Measurements from ENCODE around the gene TSPAN4. TPM values are rescaled to one million over a fixed set of nuclear protein-coding genes. Genes with fewer than 3 reads are reported as not detected.

Gene TSPAN4
- total and polyA plus RNA-seq, 2 of the 13 experiments (the other 11 are each of a cell fraction or from before 2014, with no cell fraction given): 31.7 to 68.3 TPM

- no peak; a peak in 2 of 4 replicates for TF ChIP-seq HMGXB4 (CRISPR knock-in tag; IDR thresholded peaks at IDR 0.05; ENCODE audit: borderline replicate concordance in 1 of 2, low read depth in 1 of 2)
- peak; percentile 97 for TF ChIP-seq DRAP1 (CRISPR knock-in tag; IDR thresholded peaks at IDR 0.05)
- no peak for TF ChIP-seq PTBP1 (IDR thresholded peaks at IDR 0.05; ENCODE audit: low read depth, low read length, poor library complexity, severe bottlenecking)
- TF ChIP-seq POLR2AphosphoS2 (IDR thresholded peaks at IDR 0.05; ENCODE audit: low read depth, low read length): no peak
- TF ChIP-seq ZNF276 (CRISPR knock-in tag; IDR thresholded peaks at IDR 0.05; ENCODE audit: low read depth): no peak
- no peak for TF ChIP-seq MTA3 (CRISPR knock-in tag; IDR thresholded peaks at IDR 0.05)
- no peak for TF ChIP-seq ZNF609 (CRISPR knock-in tag; IDR thresholded peaks at IDR 0.05; ENCODE audit: borderline replicate concordance)
- TF ChIP-seq ZNF318 (CRISPR knock-in tag; IDR thresholded peaks at IDR 0.05): no peak
- no peak for TF ChIP-seq ZNF44 (CRISPR knock-in tag; IDR thresholded peaks at IDR 0.05)
These were observed 23.3 kb upstream of the TSPAN4 start (continued) for GRCh38 chr11:819129-819931.
